Stimulated activated CD8-positive, alpha-beta memory T cell treated with anti-CD3 and anti-CD28 coated beads, Interleukin-15, amount 100 ng/mL, for 24 hours (primary cell): ENCODE data around the gene CSNK1D.

Source experiments
- DNase-seq: peaks from one replicate; pipeline ENCODE4 v3.0.0-alpha.2; 2020; ENCODE audit warnings: low read depth

CSNK1D gene

DNA sequence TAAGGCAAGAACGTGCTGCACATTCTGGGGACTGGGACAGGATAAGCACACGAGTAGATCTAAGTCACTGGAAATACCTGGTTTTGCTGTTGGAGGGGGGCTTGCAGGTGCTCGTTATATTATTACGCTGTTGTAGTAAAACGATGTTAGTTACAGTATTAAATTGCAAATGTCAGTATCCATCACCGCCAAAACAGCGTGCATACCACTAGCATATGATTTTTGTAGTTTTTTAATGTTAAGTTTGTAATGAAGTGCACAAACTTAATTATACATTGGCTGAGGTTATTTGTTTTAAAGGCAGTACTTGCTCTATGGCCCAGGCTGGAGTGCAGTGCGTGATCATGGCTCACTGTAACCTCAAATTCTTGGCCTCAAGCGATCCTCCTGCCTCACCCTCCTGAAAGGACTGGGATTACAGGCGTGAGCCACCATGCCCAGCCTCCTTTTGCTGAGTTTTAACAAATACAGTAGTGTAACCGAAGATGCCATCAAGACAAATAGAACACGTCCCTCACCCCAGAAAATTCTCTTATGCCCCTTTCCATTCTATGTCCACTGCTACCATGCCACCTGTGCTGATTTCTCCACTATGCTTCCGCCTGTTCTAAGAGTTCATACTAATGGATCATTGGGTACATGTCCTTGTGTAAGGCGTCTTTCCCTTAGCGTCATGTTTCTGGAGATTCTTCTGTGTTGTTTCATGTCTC is 20.7 kb upstream of the CSNK1D start:
- no peak for DNase-seq

GRCh38 chr17:82292251-82293154 is 19.0 kb upstream of the CSNK1D start:
- DNase-seq: peak; percentile 75

DNA sequence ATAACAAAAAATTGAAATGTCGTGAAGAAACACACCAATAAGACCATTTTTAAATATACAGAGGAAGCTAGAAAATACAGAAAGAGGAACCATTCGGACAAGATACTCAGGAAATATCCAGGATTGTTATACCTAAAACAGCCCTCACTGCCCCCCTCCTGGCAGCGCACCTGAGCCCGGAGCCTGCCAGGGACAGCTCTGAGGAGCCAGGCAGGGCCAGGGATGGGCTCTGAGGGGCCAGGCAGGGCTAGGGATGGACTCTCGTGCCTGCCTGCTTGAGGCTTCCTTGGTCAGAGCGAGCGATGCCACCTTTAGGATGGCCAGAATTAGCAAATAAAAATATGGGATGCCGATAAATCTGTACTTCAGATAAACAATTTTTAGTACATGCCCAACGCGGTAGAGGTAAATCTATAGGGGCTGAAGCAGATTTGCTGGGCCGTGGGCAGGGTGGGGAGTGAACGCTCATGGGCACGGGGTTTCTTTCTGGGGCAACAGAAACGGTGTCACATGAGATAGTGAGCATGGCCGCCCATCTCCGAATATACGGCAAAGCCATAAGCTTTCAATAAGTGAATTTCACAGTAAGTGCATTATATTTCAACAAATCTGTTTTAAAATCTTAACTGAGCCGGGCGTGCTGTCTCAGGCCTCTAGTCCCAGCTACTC is 18.2 kb upstream of the CSNK1D start:
- no peak for DNase-seq

- DNase-seq: no peak
Observed at GRCh38 chr17:82287868-82288801, 14.6 kb upstream of the CSNK1D start.

- no peak for DNase-seq
Observed at GRCh38 chr17:82287013-82287867, 13.7 kb upstream of the CSNK1D start.

- DNase-seq: no peak
Observed at GRCh38 chr17:82285141-82285540, 11.6 kb upstream of the CSNK1D start.

DNA sequence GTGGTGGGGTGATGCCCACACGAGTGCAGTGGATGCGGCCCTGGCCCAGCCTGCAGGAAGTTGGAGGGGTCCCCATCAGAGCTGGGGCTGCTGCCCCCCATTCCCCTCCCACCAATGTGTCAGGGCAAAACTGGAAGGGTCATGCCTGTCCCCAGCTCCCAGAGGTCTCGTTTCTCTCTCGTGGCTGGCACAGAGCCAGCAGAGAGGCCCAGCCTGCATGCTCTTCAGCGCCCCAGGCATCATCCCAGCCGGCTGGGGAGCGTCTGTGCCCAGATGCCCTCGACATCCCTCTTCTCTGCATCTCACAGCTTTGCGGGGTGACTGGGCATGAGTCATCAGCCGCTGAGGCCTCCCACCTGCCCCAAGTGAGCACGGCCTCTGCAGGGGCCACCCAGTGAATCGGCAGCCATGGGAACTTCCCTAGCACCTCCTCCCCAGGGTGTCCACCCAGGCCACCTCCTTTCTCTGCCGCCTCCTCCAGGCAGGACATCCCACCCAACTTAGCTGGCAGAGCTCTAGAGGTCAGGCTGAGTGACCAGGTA is 9.8 kb upstream of the CSNK1D start:
- no peak for DNase-seq

DNA sequence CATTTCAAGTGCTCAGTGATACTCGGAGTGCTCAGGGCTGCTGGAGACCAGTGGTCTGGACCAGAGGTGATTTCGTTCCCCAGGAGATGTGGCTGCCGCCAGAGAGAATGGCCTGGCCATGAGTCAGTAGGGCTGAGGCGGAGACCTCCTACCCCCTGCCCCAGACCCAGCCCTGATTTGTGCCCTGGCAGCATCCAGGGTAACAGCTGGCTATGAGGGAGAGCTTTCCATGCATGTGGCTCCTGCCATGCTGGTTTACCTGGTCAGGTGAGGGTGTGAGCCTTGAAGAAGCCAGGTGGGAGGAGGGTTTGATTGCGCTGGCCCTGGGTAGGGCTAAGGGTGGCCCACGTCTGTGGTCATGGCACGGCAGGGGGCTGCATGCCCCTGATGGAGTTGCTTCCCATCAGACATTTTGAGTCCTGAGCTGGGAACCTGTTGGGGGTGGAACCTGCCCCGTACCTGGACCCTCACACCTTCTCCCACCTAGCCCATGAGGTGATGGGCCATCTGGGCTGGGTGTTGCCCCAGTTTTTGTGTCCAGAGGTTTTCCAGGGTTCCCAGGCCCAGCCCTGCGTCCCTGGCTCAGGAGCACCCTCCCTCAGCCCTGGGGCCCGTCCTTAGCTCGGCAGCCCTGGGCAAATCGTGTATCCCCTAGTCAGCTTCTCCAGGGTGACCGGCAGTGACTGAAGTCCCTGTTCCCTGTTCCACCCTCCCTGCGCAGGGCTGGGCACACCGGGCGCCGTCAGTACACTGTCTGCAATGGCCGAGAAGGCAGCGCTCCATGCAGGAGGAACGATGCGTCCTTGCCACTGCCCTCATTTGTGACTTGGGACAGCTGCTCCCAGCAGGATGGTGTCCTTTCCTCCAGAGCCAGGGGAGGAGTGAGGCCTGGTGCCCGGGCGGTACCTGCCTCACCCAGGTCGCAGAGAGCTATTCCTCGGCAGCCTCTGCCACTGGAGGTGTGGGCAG is 9.0 kb upstream of the CSNK1D start:
- no peak for DNase-seq

DNA sequence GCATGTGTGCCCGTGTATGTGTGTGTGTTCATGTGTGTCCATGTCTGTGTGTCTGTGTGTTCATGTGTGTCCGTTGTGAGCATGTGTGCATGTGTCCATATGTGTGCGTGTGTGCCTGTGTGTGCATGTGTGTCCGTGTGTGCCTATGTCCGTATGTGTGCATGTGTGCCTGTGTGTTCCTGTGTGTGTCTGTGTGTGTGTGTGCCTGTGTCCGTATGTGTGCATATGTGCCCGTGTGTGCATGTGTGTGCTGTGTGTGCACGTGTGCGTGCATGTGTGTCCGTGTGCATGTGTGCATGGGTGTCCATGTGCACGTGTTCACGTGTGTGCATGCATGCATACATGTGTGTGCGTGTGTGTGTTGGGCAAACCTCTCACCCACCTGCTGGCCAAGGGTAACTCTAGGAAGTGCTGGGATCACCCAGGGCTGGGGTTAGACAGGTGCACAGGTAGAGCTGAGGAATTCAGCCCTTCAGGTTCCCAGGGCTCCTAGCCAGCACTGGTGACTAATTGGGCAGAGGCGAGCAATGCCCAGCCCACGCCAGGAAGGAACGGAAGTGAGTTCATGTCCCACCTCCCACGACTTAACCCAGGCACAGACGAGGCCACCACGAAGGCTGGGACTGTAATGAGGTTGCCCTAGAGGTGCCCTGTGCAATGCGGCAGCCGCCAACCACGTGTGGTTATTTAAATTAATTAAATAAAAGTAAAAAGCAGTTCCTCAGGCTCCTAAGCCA is 8.2 kb upstream of the CSNK1D start:
- no peak for DNase-seq

DNA sequence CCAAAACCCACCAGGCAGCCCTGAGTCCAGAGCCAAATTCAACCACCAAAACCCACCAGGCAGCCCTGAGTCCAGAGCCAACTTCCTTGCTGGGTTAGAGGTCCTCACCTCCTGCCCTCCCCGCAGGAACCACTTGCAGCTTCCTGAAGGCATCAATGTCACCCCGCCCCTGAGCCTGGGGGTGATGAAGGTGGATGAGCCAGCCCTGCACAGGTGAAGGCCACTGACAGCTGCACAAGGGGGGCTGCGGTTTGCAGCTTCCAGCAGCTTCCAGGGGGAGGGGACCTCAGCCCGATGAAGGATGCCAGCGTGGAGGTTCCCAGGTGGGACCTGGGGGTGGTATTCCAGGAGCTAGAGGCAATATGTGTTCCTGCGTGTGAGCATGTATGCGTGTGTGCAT is 7.6 kb upstream of the CSNK1D start:
- DNase-seq: no peak

- DNase-seq: no peak
Observed at GRCh38 chr17:82280537-82280936, 7.0 kb upstream of the CSNK1D start.

- DNase-seq: no peak
Observed at GRCh38 chr17:82278786-82279391, 5.4 kb upstream of the CSNK1D start.

GRCh38 chr17:82278308-82278707 is 4.8 kb upstream of the CSNK1D start:
- no peak for DNase-seq

DNA sequence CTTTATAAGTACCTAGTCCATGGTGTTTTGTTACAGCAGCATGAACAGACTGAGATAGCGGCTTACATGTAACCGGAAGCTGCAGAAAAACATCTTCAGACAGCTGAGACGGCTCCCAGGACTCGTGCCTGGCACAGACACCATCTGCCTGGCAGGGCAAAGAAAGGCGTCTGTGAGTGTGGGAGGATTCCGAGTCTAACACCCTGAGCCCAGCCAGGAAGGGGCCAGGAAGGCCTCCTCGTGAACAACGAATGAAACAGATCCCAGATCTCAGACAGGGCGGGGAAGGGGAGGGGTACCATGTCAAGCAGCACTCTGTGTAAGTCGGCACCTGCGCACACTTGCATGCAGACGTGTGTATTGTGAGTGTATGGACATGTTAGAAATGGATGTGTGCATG is 4.4 kb upstream of the CSNK1D start:
- DNase-seq: no peak

DNA sequence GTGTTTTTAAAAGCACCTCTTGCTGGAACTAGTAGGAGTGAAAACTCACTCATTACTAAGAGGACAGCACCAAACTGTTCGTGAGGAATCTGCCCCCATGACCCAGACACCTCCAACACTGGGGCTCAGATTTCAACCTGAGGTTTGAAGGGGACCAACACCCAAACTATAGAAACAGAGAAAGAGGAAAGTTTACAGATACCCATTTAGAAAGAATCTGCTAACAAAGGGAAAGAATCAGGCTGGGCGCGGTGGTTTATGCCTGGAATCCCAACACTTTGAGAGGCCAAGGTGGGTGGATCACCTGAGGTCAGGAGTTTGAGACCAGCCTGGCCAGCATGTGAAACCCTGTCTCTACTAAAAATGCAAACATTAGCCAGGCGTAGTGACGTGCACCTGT is 3.4 kb upstream of the CSNK1D start:
- no peak for DNase-seq

DNA sequence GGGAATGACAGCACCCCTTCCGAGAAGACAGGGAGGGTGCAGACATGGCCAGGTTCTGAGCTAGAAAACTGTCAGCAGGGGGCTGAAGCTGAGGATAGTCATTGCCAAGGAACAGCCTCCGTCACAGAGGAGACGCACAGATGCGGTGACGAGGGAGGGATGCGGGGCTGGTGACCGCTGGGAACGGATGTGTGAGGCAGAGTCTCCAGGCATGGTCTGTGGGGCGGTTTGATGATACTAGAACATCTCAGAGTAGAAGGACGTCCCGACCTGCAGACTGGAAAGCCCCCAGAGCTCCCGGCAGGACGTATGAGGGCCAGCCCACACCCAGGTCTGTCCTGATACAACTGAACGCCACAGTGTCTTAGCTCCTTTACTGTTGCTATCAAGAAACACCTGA is 1.8 kb upstream of the CSNK1D start:
- no peak for DNase-seq

GRCh38 chr17:82274134-82275020 is 877 bp upstream of the CSNK1D start:
- DNase-seq: no peak
